Astrocyte (in vitro differentiated cells and primary cell): ENCODE data around the gene PBX1. TPM values are rescaled to one million over a fixed set of nuclear protein-coding genes. Genes with fewer than 3 reads are reported as not detected.

Experiments used
- DNase-seq: peaks from one replicate; pipeline ENCODE4 v3.0.0-alpha.2; 2010; ENCODE audit warnings: low read depth
- FAIRE-seq: peaks from 2 replicates; lab custom pipeline; 2011; peaks lifted over from hg19 to GRCh38; lab: Jason Lieb, UNC
- H2AFZ ChIP-seq: 2 replicates; pipeline ENCODE4 v1.6.0; 2012; ENCODE audit warnings: low read depth, low read length, inconsistent platforms
- H3K27ac ChIP-seq: 2 replicates; pipeline ENCODE4 v1.5.1; 2011; ENCODE audit warnings: low read depth, low read length, inconsistent platforms
- H3K27me3 ChIP-seq: 2 replicates; pipeline ENCODE4 v1.6.0; 2011; ENCODE audit warnings: low read length, inconsistent platforms; ENCODE audit not compliant: insufficient read depth
- H3K36me3 ChIP-seq: 2 replicates; pipeline ENCODE4 v1.5.1; 2011; ENCODE audit warnings: low read length, inconsistent platforms; ENCODE audit not compliant: insufficient read depth
- H3K4me1 ChIP-seq: 2 replicates; pipeline ENCODE4 v1.5.1; 2011; ENCODE audit warnings: low read length, inconsistent platforms; ENCODE audit not compliant: insufficient read depth
- H3K4me2 ChIP-seq: 2 replicates; pipeline ENCODE4 v1.6.0; 2012; ENCODE audit warnings: low read length, inconsistent platforms
- H3K4me3 ChIP-seq: 2 replicates; pipeline ENCODE4 v1.5.1; 2011; ENCODE audit warnings: low read depth, mild to moderate bottlenecking, low read length, inconsistent platforms; ENCODE audit not compliant: insufficient read depth
- H3K79me2 ChIP-seq: 2 replicates; pipeline ENCODE4 v1.6.0; 2012; ENCODE audit warnings: mild to moderate bottlenecking, low read length, inconsistent platforms; ENCODE audit not compliant: insufficient read depth
- H3K9ac ChIP-seq: 2 replicates; pipeline ENCODE4 v1.6.0; 2012; ENCODE audit warnings: mild to moderate bottlenecking, low read length, inconsistent platforms
- H3K9me3 ChIP-seq: 2 replicates; pipeline ENCODE4 v1.5.1; 2012; ENCODE audit warnings: low read depth, mild to moderate bottlenecking, low read length, inconsistent platforms; ENCODE audit not compliant: insufficient read depth
- H4K20me1 ChIP-seq: 2 replicates; pipeline ENCODE4 v1.6.0; 2012; ENCODE audit warnings: low read length, inconsistent platforms; ENCODE audit not compliant: insufficient read depth
- H3K27ac Mint-ChIP-seq: one replicate; pipeline ENCODE4 v1.8.0; 2021; ENCODE audit warnings: mild to moderate bottlenecking, mixed read lengths; ENCODE audit not compliant: unreplicated experiment
- H3K27me3 Mint-ChIP-seq: one replicate; pipeline ENCODE4 v1.8.0; 2021; ENCODE audit warnings: low read depth, mixed read lengths; ENCODE audit not compliant: unreplicated experiment
- H3K36me3 Mint-ChIP-seq: one replicate; pipeline ENCODE4 v1.8.0; 2021; ENCODE audit warnings: low read depth, mixed read lengths; ENCODE audit not compliant: unreplicated experiment
- H3K4me1 Mint-ChIP-seq: one replicate; pipeline ENCODE4 v1.8.0; 2021; ENCODE audit warnings: low read depth, mixed read lengths; ENCODE audit not compliant: unreplicated experiment
- H3K4me3 Mint-ChIP-seq: one replicate; pipeline ENCODE4 v1.8.0; 2021; ENCODE audit warnings: mild to moderate bottlenecking, moderate library complexity, mixed read lengths; ENCODE audit not compliant: unreplicated experiment
- H3K9me3 Mint-ChIP-seq: one replicate; pipeline ENCODE4 v1.8.0; 2021; ENCODE audit warnings: mild to moderate bottlenecking, mixed read lengths; ENCODE audit not compliant: unreplicated experiment
- CTCF ChIP-seq: IDR thresholded peaks from 2 replicates; pipeline ENCODE4 v1.5.1; 2011; ENCODE audit warnings: low read depth, mild to moderate bottlenecking, inconsistent platforms, low read length, moderate library complexity; ENCODE audit not compliant: insufficient read depth
- EZH2 ChIP-seq: IDR thresholded peaks from 2 replicates; pipeline ENCODE4 v1.6.1; 2012; ENCODE audit warnings: mild to moderate bottlenecking, low read length, inconsistent platforms; ENCODE audit not compliant: insufficient read depth
- total RNA-seq: library from RNA; stranded (reverse); gene quantifications from 2 replicates; pipeline ENCODE4 v1.2.1, GENCODE V29; 2021

The PBX1 gene
- total RNA-seq, 1 donor from 2014 or later, result 37.2 TPM

- Histone ChIP-seq H3K27me3 (no peaks in the 10 kb centered on the region), H3K4me2 (no peak overlapping the region), H3K27ac (no peak overlapping the region), H3K9me3 (no peaks in the 10 kb centered on the region), H4K20me1 (peaks cover 5% of the 10 kb centered on the region), H3K9ac (no peak overlapping the region), H3K4me1 (peaks cover under 1% of the 10 kb centered on the region), H3K4me3 (no peak overlapping the region), H2AFZ (no peak overlapping the region), H3K36me3 (no peaks in the 10 kb centered on the region), H3K79me2 (peaks cover 2% of the 10 kb centered on the region)
- TF ChIP-seq CTCF (no peak), EZH2 (no peak)
- Mint-ChIP-seq H3K4me3 (no peak overlapping the region), H3K27me3 (no peaks in the 10 kb centered on the region), H3K9me3 (no peaks in the 10 kb centered on the region), H3K4me1 (peaks cover 8% of the 10 kb centered on the region), H3K27ac (no peak overlapping the region), H3K36me3 (peaks cover 2% of the 10 kb centered on the region)
- DNase-seq, result no peak
- FAIRE-seq, result no peak
Observed at GRCh38 chr1:164631751-164632150, 72.8 kb downstream of the PBX1 start.

GRCh38 chr1:164633997-164634396, 75.0 kb downstream of the PBX1 start:
- no peaks in the 10 kb centered on the region for H3K27me3 Mint-ChIP-seq
- no peak for FAIRE-seq
- Histone ChIP-seq H3K36me3 (no peaks in the 10 kb centered on the region), H3K9ac (no peak overlapping the region), H3K27ac (no peak overlapping the region), H3K9me3 (no peaks in the 10 kb centered on the region), H3K4me1 (peaks cover 22% of the 10 kb centered on the region), H3K79me2 (peaks cover 5% of the 10 kb centered on the region), H3K4me2 (no peak overlapping the region), H3K27me3 (no peaks in the 10 kb centered on the region), H4K20me1 (peaks cover 8% of the 10 kb centered on the region), H2AFZ (no peak overlapping the region), H3K4me3 (no peak overlapping the region)
- no peak for TF ChIP-seq CTCF
- no peak for TF ChIP-seq EZH2
- H3K4me1 Mint-ChIP-seq, result peaks cover 26% of the 10 kb centered on the region
- no peak overlapping the region for H3K4me3 Mint-ChIP-seq
- no peak overlapping the region for H3K27ac Mint-ChIP-seq
- DNase-seq, result no peak
- H3K36me3 Mint-ChIP-seq, result peaks cover 2% of the 10 kb centered on the region
- no peaks in the 10 kb centered on the region for H3K9me3 Mint-ChIP-seq

GRCh38 chr1:164635059-164635802, 76.2 kb downstream of the PBX1 start:
- Histone ChIP-seq H3K36me3 (no peaks in the 10 kb centered on the region), H3K4me1 (peaks cover 22% of the 10 kb centered on the region), H3K9ac (no peak overlapping the region), H3K4me2 (peak overlapping the region; percentile 32), H3K79me2 (peaks cover 5% of the 10 kb centered on the region), H3K4me3 (no peak overlapping the region), H2AFZ (no peak overlapping the region), H4K20me1 (peaks cover 6% of the 10 kb centered on the region), H3K27me3 (no peaks in the 10 kb centered on the region), H3K27ac (no peak overlapping the region), H3K9me3 (no peaks in the 10 kb centered on the region)
- Mint-ChIP-seq H3K4me3 (no peak overlapping the region), H3K27me3 (no peaks in the 10 kb centered on the region), H3K4me1 (peaks cover 26% of the 10 kb centered on the region), H3K27ac (no peak overlapping the region), H3K9me3 (no peaks in the 10 kb centered on the region), H3K36me3 (peaks cover 2% of the 10 kb centered on the region)
- FAIRE-seq, result no peak
- no peak for TF ChIP-seq EZH2
- TF ChIP-seq CTCF, result no peak
- DNase-seq, result no peak
